Esophagus mucosa (tissue), 1 donor: ENCODE data around the gene NPHP4. TPM values are rescaled to one million over a fixed set of nuclear protein-coding genes. Genes with fewer than 3 reads are reported as not detected.

Experiments
- ATAC-seq: fragments of 200-7000 bp; cut with Tn5 transposase; one replicate; pipeline ENCODE4 v1.9.1; 2020
- total RNA-seq: library from RNA; stranded (reverse); gene quantifications from one replicate; pipeline ENCODE4 v1.2.4, GENCODE V29; 2023
- donor health status: DM: yes; HTN: yes; CAD: no.

NPHP4 gene
- total RNA-seq, 1 donor from 2014 or later = 4.7 TPM

DNA sequence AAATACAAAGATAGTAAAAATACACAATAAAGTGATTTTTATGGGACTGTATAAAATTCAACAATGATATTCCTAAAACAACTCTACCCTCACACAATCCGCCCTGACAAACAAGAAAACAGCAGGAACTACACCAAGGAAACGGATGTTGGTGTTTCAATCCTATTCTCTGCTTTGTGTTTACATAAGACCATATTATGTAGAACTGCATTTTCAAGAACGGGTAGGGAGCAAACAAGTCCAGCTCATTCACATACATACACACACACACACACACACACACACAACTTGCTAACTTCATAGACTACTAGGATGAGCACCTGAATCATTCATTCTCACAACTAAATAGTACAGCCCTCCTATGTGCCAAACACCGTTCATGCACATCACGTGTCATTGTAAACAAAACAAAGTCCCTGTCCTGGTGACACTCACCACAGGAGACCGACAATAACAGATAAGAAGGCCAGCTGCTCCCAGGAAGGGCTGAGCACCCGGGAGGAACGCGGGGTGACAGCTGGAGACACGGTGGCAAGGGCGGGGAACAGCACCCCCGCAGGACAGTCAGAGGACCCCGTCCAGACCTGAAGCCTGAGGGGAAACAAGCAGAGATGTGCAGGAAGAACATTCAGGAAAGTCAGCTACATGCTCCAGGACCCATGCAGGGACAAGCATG is 43.0 kb downstream of the NPHP4 start:
- no peak for ATAC-seq

DNA sequence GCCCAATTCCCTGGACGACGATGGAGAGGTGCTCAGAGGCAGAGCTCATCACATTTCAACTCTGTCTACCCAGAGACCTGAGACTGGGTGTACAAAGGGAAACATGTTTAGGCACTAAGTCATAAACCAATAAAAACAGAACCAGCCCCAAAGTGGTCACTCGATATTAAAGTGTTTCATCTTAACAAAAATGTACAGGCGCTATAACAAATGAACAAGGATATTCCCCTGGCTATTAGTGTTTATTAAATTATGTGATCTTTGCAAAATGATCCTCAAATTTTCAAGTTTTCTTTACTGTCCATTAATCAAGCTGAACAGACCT is 43.6 kb downstream of the NPHP4 start:
- no peak for ATAC-seq

DNA sequence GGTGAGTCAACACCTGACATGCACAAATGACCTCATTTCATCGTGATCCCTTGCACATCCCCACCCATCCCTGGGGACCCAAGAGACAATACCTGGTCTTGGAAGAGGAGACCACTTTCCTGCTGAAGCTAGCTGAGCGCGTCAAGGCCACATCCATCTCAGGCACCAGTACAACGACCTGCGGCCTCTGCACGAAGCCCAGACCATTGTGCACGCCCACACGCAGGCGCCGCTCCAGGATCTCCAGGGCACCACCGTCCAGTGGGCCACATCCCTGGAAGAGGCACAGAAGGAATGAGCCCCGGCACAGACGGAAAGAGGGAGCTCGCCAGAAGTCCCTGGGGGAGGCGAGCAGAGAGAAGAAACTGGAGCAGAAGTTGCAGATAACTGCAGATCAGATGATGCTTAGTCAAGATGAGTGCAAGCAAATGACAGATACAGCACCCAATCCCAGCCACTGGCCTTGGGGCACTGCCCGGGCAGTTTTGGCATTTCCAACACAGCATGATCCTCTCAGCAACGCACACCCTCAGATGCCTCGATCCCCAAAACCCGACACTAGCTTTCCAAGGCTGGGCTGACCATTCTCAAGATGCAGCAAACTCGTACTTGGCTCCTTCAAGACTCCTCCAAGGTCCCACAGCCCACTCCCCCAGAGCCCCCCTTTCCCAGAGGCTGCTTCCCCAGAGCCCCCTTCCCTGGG is 44.1 kb downstream of the NPHP4 start:
- no peak for ATAC-seq

DNA sequence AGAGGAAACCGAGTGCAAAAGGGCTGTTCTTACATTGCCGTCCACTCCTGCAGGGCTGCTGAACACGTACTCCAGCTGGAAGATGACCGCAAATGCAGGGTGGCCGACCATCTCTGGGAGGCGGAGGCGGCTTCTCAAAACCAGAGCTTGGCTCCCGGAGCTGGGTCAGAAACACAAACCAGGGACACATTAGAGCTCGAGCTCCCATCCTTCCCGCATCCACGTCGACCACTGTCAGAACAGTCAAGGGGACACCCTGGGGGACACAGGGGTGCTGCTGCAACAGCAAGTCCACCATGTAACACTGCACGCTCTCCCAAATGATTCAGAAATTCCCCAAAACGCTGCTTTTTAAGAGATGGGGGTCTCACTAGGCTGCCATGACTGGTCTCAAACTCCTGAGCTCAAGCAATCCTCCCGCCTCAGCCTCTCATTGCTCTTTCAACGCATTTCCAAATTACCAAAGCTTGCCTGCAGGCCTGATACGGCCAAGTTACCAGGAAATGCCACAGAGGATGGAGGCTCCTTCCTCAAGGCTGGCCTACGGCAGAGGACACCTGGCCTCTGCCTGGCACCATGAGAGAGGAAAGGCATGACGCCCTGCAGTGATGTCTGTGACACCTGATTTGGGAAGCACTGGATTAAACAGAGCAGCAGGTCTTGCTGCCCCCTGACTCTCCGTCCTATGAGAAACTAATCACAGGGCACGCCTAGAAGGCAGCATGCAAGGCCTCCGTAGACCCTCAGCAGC is 45.0 kb downstream of the NPHP4 start:
- ATAC-seq = no peak

DNA sequence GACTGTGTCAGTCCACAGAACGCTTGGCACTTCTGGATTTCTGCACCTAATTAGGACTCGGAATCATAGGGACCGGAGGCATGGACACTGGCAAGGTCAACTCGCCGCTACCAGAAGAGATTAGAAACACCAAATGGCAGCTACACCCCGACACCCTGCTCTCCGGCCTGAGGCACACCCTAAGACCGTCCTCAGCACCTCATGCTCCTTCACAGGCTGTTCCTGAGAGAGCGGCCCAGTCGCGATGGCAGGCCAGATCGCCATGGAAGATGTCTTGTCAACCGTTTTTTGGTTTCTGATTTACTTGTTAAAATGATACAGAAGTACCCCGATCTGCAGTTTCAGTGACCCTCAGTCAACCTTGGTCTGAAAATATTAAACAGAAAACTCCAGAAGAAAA is 46.8 kb downstream of the NPHP4 start:
- no peak for ATAC-seq

DNA sequence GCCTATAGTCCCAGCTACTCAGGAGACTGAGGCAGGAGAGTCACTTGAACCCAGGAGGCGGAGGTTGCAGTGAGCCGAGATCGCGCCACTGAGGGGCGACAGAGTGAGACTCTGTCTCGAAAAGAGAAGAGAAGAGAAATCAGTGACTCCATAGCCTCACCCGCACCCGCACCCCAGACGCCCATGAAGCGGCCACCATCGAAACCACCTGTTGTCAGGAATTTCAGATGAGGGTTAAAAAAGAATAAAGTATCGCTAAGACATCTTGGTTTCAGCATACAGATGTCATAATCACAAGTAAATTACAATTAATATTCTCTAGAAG is 47.4 kb downstream of the NPHP4 start:
- ATAC-seq = no peak

DNA sequence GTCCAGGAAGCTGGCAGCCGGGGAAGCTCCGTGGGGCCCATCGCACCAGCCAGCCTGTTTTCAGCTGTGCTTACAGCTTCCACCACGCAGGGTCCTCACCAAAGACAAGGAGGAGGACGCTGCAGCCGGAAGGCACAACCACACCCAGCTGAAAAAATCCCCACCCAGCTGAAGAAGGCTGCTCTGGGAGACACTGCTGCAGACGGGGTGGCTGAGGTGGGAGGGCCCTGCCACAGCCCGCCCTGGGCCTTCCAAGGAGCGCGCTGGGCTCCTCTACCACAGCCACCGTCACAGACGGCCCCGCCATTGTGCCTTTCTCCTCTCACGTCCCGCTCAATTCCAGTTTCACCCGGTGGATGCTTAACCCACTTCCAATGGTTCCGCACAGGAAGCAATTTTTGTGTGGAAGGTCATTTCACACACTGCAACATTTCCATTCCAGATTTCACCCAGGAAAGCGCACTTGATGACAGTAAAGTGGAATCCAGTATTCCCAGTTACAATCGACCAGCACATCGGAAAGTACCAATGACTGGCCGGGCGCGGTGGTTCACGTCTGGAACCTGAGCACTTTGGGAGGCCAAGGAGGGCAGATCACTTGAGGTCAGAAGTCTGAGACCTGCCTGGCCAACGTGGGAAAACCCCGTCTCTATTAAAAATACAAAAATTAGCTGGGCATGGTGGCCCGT is 47.9 kb downstream of the NPHP4 start:
- no peak for ATAC-seq

DNA sequence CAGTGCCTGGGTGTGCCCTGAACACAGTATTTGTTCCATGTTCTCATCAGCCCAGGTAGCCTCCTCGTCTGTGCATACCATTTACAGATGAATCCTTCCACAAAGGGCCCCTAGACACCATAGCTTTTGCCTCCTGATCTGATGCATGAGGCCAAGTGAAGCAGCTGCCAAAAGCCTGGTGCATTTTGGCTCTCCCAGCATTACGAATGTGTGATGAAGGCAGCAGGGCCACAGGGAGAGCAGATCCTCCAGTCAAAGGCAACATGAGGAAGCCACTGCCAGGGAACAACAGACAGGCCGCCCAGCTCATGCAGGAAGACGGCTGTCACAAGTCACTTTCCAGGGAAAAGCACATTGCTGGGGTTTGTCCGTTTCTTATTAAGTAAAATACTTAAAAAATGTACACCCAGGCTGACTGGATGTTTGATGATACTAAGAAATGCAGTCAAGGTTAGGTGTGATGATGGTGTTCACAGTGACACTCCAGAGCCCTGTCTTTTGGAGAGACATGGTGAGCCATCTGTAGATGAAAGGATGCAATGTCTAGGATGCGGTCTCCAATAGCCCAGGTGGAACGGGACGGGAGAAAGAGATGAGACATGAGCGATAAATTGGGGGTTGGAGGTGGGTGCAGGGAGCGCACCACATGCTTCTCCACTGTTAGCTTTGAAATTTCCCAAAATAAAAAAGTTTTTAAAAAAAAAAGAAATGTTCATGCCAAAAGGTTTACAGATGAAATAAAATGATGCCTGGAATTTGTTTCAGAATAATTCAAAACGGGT is 48.7 kb downstream of the NPHP4 start:
- no peak for ATAC-seq

DNA sequence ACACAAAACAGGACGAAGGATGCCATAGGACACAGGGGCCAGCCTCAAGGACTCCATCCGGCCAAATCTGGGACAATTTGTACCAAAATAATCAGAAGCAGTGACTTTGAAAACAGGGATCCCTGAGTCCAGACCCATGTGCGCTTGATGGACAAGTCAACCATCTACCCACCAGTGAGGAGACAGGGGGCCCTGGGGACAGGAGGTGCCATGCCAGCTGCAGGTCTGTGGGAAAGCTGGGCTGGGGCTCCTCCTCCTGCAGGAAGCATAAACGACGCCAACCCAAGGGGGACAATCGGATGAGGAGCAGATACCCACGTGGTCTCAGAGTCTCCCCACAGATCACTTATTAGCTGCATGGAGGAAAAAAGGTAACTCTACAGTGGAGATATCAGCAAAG is 50.6 kb downstream of the NPHP4 start:
- ATAC-seq = no peak

DNA sequence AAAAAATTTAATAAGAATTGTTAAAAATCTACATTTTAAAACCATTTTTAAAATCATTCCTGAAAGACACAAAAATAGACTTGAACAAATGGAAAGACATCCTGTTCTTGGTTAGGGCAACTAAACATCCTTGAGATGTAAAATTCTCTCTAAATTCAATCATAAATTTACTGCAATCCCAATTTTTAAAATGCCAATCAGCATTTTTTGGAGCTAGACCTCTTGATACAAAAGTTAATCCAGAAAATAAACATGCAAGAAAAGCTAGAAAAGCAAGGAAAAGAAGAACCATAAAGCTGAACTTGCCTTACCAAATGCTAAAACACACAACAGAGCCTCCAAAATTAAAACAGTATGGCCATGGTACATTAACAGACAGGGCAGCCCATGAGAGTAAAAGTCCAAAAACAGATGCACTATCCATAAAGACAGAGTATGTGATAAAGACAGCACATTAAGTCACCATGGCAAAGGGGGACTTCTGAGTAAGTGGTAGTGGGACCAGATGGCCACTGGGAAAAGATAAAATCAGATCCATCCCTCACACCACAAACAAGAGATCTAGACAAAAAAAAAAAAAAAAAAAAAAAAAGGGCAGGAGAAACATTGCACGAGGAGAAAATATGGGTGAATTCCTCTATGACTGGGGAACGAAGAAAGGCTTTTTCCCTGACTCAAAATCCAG is 51.4 kb downstream of the NPHP4 start:
- no peak for ATAC-seq

DNA sequence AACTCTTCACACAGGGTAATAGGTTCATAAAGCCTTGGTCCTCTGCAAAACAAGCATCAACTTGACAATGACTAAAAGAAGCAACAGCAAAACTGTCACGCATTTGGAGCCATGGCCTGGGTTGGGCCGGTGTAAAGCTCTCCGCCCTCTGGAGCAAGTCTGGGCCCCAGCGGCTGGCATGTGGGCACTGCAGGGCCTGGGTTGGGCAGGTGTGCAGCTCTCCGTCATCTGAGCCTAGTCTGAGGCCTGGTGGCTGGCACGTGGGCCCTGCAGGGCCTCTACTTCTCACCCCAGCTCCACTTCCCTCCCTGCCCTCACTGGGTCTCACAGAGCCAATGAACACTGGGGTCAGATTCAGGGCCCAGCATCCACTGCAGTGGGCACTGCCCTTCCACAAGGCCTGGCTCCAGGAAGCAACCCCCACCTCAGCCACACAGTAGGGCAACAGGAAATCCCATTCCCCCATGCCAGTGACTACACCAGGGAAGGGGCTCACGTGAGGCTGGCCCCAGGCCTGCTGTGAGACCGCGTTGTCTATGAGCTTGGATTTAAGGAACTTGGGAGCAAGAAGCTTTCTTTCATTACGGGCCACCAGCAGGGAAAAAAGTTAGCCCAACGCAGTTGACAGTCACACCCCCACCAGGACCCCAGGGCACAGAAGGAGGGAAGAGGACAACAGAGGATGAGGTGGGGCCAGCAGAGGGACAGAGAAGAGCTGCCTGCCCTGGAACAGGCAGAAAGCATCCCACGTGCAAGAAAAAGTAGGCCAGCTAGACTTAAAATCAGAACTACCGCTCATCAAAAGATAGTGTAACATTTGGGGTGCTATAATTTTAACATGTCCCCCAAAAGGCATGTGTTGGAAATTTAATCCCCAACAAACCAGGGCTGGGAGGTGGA is 52.7 kb downstream of the NPHP4 start:
- peak; percentile 99 for ATAC-seq

DNA sequence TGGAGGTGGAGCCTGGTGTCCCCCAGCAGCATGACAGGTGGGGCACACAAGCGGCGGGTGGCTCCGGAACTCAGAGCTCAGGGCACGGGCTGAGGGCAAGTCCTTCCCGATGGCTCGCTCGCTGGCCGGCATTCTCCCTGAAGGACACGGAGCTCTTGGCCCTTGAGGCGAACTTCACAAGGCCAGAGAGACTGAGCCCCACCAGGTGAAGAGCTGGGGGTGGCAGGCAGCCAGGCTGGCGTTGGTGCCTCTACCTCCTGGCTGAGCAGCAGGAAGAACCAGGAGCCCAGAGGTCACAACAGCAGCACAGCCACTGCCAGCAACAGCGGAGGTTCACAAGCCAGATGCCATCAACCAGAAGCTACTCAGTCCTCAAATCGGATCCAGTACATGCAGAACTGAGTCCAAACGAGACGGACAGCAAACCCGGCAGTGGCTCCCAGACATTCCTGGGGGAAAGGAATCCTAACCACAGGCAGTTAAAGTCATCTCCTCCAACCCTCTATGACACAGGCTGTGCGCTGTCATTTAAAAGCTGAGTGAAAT is 54.1 kb downstream of the NPHP4 start:
- ATAC-seq = no peak

DNA sequence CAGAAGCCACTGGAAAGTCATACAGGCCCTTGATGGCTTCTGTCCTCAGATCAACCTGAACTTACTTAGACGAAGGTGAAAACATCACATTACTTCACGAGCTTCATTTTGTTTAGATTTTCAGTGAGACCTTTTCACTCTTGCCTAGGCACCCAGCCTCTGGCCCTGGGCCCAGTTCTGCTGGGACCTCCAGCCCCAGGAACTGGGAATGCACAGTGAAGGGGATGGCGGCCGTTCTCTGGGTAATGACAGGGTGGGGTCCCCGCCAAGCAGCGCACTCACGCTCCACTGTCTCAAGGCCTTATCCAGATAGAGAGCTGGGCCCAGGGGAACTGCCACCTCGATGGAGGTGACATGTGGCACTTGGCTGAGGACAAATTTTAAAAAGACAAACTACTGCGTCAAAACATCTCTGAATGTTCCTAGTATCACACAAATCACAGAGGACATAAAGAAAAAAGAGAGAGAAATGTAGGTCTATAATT is 54.8 kb downstream of the NPHP4 start:
- no peak for ATAC-seq

DNA sequence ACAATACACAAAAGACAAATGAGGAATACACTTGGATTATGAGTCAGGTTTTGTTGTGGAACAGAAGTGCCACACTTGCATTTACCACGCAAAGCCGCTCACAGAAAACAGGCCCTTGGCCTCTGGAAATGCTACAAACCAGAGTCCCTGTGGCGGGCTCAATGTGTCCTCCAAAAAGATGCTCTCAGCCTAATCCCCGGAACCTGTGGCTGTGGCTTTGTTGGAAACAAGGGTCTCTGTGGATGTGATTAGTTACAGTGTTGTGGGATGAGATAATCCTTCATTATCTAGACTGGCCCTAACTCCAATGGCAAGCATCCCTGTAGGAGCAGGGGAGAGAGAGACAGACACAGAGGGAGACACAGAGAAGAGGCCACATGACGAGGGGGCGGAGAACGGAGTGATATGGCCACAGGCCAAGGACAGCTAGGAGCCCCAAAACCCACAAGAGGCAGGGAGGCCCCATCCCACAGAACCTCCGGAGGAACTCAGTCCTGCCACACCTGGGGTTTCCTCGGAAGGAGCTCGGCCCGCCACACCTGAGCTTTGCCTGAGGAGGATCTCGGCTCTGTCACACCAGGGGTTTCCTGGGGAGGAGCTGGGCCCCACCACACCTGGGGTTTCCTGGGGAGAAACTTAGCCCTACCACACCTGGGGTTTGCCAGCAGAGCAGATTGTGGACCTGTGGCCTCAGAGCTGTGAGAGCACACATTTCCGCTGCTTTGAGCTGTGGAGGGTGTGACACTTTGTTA is 55.4 kb downstream of the NPHP4 start:
- ATAC-seq = no peak

DNA sequence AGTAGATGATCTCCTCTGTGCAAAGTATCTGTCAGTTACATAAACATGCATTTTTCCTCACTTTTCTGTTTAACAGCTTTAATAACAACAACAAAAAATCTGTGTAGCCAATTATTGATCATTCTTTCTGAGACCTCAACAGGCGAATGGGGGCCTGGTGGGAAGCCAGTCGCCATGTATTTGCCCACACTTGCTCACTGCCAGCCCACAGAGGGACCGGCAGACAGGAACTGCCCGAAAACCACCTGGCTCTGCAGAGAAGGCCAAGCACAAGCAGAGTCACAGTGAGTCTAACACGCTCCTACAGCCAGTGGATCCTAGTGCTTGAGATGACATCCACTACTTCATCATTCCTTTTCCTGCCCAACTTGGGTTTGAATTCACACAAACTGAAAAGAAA is 56.1 kb downstream of the NPHP4 start:
- ATAC-seq = no peak

DNA sequence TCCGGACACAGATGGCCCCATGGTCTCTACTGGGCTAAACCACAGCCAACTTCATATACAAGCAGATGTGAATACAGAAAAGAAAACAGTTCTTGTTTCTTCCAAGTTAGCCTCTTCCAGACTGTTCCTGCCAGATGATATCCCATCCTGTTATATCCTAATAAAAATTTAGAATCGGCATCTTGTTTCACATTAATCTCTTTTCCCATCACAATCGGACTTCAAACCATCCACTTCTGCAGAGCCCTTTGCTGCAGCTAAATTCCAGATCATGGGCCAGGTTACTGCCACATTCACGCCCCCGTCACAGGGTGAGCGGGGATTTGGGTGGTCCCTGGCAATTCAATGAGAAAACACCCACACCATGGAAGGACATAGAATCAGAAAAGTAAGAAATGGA is 57.2 kb downstream of the NPHP4 start:
- ATAC-seq = no peak

DNA sequence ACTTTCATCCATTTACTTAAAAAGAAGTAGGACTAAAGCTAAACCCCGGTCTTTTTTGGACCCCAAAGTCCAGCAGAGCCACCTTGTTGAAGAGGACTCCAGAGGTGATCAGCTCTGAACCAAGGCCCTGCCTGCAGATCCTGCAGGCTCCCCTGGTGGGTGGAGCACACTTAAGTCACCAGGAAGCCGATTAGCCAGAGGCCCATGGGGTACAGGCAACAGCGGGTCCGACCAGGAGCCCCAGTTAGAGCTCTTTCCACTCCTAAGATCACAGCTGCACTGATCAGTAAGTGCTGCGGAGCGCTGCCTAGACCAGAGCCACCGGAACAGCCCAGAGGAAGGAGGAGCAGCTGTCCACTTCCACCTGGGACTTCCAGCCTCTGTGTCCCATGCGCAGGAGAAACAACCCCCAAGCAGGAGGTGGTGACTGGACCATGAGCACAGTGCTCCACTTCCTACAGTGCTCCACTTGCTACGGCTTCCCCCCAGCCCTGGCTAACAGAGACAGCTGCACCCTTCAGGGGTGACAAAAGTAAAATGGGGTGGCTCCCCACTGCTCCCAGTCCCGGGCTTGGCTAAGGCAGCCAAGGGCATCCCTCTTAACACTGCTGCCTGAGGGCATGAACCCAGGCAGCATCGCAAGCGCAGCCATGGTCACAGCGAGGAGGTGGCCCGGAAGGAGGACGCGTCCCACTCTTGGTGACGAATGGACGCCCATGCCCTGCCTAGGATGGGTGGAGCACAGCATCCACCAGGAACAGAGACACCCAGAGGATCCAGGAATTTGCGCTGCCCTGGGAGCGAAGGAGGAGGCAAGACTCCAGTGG is 58.0 kb downstream of the NPHP4 start:
- ATAC-seq = peak; percentile 11

DNA sequence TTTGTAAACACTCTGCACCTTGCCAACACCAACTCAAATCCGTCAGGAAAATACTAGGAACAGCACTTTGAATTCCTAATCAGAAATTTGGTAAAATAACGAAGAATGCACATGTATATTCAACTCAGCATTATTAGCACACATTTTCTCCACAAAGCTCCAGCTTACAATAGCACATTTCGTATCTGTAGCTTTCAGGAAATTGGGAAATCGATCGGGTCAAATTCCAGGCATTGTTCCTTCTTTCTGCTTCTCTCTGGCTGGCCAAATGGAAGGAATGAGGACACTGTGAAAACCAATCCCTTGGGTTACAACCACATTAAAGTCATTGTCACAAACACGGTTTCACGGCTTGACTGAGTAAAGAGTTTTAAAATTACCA is 58.6 kb downstream of the NPHP4 start:
- ATAC-seq = no peak

DNA sequence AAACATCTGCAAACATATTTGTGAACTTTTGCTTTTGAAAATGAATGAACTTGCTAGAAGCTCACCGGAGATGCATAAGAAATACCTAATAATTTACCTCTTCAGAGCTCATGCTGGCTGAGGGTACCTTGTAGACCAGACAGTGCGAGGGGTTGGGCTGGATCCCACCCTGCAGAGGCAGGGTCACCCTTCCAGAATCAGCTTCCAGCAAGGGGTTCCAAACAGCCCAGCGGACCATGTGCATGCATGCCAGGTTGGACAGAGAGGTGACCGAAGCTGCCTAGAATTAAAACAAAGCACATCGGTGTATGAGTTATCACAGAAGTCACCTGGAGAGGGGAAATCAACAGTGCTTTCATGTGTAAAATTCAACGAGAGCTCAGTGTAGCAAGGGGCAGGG is 59.2 kb downstream of the NPHP4 start:
- no peak for ATAC-seq
